Measurements from ENCODE around the gene CD81.

GRCh38 chr11:2418693-2419360 is 41.7 kb downstream of the CD81 start:
- TF ChIP-seq, protein P1, sequence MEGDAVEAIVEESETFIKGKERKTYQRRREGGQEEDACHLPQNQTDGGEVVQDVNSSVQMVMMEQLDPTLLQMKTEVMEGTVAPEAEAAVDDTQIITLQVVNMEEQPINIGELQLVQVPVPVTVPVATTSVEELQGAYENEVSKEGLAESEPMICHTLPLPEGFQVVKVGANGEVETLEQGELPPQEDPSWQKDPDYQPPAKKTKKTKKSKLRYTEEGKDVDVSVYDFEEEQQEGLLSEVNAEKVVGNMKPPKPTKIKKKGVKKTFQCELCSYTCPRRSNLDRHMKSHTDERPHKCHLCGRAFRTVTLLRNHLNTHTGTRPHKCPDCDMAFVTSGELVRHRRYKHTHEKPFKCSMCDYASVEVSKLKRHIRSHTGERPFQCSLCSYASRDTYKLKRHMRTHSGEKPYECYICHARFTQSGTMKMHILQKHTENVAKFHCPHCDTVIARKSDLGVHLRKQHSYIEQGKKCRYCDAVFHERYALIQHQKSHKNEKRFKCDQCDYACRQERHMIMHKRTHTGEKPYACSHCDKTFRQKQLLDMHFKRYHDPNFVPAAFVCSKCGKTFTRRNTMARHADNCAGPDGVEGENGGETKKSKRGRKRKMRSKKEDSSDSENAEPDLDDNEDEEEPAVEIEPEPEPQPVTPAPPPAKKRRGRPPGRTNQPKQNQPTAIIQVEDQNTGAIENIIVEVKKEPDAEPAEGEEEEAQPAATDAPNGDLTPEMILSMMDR (IDR thresholded peaks at IDR 0.05; ENCODE audit: insufficient read depth, low read length, poor library complexity, severe bottlenecking): no peak
- no peak for TF ChIP-seq EZH2phosphoT487 (conservative IDR thresholded peaks at IDR 0.05; ENCODE audit: low read length)

Data from SU-DHL-6 (cell line).